ENCODE measurements around the gene C22orf15.
"Not testable (repeated sequence)": the region's sequence is repeated elsewhere in the genome, so short reads cannot be mapped to it uniquely, and the experiment has no call there.

Gene C22orf15

DNA sequence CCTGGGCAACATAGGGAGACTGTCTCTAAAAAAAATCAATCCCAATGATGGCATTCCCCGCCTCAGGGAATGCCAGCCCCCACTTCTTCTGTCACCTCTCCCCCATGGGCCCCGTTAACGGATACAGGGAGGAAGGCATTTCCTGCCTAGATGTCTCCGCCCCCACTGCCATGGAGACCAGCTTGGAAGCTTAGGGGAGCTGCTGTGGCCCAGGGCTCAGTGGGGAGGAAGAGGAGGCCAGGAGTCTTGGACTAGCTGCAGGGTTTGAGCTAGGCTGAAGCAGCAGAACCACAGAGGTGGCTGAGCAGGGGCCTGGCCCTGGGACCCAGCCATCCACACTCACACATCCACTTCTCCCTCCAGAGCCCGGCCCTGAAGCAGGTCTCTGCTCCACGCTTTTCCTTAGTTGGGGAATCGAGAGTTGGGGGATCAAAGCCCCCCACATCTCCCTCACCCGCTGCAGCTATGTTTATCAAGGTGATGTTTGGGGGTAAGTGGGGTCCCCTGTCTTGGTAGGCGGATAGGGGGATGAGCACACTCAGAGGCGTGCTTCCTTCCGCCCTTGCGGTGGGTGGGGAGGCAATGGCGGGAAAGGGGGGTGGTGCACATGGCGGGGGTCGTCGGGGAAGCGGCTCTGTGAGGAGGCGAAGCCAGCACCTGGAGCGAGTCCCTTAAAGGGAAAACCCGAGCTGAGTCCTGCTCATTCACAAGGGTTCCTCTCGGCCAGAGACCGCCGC lies at the start of gene C22orf15:
Gene C22orf15, plus strand, starts transcription at position 149 of the 737 bp plus-strand sequence. Its CDS starts 317 bp downstream, at position 466.
- no peak for DNase-seq

GRCh38 chr22:23713696-23714595 lies 48.8 kb upstream of the C22orf15 start:
- DNase-seq, result no peak

GRCh38 chr22:23714596-23715578 lies 47.9 kb upstream of the C22orf15 start:
- DNase-seq, result no peak

DNA sequence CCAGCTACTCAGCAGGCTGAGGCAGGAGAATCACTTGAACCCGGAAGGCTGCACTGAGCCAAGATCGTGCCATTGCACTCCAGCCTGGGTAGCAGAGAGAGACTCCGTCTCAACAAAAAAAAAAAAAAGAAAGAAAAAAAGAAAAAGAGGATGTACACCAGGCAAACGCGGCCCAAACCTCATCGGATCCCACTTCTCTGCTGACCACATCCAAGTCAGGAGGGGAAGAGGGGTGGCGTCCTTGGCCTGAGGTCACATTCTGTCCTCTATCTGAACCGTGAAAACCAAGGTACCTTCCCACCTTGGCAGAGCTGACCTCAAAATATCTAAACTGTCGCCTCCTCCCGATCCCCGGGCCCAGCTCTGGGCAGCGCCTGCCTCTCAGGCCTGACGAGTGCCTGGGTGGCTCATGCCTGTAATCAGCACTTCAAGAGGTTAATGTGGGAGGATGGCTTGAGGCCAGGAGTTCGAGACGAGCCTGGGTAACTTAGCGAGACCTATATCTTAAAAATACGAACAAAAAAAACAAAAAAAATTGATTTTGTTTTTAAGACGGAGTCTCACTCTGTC lies 46.9 kb upstream of the C22orf15 start:
- DNase-seq, result peak; percentile 4 to 21

GRCh38 chr22:23716811-23717801 lies 45.7 kb upstream of the C22orf15 start:
- peak; percentile 52 to 56 for DNase-seq

DNA sequence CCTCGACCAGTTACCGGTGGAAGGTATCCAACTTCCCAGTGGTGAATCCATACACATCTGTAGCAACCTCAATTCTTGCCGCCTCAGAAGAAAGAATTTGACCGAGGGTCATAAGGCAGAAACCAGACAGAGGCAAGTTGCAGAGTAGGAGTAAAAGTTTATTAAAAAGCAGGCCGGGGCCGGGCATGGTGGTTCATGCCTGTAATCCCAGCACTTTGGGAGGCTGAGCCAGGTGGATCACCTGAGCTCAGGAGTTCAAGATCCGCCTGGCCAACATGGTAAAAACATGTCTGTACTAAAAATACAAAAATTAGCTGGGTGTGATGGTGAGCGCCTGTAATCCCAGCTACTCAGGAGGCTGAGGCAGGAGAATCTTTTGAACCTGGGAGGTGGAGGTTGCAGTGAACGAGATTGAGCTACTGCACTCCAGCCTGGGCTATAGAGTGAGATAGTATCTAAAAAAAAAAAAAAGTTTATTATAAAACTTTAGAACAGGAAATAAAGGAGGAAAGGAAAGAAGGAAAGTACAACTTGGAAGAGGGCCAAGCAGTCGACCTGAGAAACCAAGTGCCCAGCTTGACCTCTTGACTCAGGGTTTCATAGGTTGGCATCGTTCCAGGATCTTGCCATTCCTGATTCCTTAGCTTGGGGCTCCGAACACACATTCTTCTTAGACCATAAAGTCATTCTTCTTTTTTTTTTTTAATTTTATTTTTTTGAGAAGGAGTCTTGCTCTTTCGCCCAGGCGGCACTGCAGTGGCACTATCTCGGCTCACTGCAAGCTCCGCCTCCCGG lies 44.2 kb upstream of the C22orf15 start:
- no peak for DNase-seq

- no peak for DNase-seq
These were observed 41.9 kb upstream of the C22orf15 start for GRCh38 chr22:23720855-23721254.

DNA sequence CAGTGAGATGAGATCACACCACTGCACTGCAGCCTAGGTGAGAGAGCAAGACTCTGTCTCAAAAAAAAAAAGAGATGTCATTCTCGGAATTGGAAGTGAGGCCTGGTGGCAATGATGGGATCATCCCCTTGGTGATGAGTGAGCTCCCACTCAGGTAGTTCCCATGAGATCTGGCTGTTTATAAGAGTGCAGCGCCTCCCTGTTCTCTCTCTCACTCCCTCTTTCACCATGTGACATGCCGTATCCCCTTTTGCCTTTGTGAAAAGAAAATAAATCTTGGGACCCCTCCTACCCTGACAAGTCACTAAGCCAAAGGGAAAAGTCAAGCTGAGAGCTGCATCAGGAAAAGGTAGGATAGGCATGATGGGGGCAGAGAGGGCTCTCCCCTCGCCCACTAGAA lies 40.6 kb upstream of the C22orf15 start:
- no peak for DNase-seq

GRCh38 chr22:23722724-23723123 lies 40.1 kb upstream of the C22orf15 start:
- DNase-seq, result no peak

DNA sequence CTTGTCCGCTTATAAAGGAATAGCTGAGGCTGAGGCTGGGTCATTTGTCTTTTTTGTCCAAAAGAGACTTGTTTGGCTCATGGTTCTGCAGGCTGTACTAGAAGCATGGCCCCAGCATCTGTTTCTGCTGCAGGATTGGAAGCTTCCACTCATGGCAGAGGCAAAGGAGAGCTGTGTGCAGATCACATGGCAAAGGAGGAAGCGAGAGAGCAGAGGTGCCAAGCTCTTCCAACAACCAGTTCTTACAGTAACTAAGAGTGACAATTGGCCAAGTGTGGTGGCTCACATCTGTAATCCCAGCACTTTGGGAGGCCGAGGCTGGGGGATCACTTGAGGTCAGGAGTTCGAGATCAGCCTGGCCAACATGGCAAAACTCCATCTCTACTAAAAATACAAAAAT lies 34.7 kb upstream of the C22orf15 start:
- DNase-seq, result not testable (repeated sequence)

DNA sequence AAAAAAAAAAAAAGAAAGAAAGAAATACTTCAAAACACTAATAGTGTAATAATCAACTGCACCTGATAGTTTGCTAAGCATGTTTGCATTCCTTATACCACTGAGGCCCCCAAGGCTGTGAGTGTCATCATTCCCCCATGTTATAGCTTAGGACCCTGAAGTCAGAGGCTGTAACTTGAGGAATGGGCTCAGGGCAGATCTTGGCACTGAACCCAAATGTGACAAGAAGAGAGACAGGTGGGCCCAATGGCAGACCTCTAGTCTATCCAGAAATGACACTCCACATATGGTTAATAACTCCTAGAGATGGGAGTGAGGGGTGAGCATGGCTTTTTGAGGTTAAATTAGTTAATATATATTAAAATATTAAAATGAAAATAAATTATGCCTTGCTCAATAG lies 25.1 kb upstream of the C22orf15 start:
- DNase-seq, result no peak

DNA sequence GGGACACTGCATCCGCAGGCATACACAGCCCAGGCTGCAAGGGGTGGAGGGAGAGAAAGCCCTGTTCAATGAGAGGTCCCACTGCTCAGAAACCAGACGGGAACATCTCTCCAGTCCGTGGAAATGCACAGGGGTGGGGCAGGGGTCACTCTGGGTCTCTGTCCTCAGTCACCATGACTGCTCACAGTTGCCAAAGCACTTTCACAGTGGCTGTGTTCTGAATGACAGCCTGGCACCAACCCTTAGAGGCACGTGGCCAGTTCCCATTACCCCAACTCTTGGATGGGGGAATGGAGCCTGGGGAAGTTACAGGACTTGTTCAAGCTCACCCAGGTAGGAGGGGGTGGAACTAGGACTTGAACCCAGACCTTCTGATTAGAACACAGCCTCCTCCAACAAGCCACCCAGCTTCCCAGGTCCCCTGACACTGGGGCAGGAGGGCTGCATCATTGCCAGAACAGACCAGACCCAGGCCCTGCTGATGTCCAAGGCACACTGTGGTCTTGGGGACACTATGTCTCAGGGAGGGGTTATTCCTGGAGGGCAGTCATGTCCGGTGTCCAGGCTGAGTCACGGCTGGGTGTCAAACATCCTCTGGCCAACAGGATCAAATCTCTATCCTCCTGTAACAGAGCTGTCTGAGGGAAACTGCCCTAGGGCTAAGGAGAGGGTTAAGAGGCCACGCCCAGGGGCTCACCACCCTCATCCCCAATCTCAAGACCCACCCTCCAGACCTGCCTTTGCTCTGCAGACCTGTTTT lies 20.1 kb upstream of the C22orf15 start:
- DNase-seq, result no peak

DNA sequence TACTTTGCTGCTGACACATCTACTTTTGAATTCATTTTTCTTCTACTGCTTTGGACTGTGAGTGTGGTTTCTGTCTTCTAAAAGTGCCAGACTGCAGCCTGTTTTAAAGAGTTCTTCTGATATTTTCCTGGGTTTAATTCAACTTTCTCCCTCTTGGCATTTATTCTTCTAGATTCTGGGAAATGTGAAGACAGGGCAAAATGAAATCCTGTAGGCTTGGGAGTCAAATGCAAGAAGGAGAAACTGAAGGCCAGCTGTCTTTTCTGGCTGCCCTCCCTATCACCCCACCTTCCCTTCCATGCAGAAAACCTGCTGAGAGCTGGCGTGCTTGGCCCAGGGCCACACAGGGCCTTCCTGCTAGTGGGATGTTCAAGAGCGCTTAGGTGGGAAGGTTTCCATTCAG lies 19.5 kb upstream of the C22orf15 start:
- DNase-seq, result no peak

- DNase-seq, result no peak
These were observed 18.8 kb upstream of the C22orf15 start for GRCh38 chr22:23744001-23744400.

- no peak for DNase-seq
These were observed 18.3 kb upstream of the C22orf15 start for GRCh38 chr22:23744485-23744884.

DNA sequence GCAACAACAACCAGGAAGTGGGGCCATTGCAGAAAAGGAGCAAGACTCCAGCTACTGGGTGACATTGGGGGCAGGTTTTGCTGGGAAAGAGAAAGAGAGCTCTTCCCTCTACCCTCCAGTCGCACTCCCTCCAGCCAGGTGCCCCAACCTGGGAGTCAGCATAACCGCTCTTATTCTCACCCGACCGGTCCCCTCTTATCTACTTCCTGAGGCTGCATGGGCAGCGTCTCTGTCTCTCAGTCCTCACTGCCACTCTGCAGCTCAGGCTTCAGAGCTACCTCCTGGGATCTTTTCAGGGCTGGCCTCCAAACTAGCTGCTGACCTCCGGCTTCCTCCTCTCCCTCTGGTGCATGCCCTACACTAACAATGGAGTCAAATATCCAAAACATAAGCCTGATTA lies 17.0 kb upstream of the C22orf15 start:
- DNase-seq, result no peak

GRCh38 chr22:23749841-23750301 lies 12.9 kb upstream of the C22orf15 start:
- peak in 1 of 2 experiments; percentile 4 for DNase-seq

GRCh38 chr22:23750367-23750713 lies 12.4 kb upstream of the C22orf15 start:
- DNase-seq, result no peak

DNA sequence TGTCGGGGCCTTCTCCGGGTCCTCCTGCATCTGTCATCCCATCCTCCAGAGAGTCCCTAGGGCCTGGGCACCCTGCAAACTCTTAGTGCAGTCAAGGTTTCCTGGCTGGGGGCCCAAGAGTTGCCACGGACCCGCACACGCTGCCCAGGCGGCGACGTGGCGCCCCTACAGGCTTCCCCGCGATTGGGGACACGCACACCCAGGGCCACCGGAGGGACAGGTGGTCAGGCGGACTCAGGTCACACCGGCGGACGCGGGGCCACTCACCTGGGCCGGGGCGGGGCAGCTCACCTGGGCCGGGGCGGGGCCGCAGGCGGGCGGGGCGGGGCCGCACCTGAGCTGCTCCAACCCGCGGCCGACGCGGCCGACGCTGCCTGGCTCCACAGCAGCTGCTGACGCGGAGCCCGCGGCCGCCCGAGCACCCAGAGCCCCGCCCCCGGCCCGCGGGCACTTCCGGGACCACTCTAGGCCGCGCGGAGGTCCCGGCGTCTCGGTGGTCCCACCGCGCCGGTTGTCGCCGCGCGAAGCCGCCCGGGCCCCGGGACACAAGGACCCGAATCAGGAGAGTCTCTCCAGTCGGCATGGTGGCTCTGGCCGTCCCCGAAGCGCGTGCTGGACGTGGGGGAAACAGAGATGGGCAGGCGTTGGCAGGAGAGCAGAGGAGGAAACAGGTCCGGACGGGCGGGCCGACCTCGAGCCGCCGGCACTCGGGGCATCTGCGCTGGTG lies 11.9 kb upstream of the C22orf15 start, which contains the start of gene ZNF70:
Gene ZNF70, minus strand, starts transcription at position 399 of the 727 bp plus-strand sequence. CDS start 5,972 bp downstream, outside the sequence.
- DNase-seq, result peak; percentile 57 to 61

Data from AML-193 (cell line).